GM21447 (cell line): Measurements from ENCODE around the gene ACER3.
"Not testable (repeated sequence)": the region's sequence is repeated elsewhere in the genome, so short reads cannot be mapped to it uniquely, and the experiment has no call there.

ENCODE experiments used
- ATAC-seq: cut with Tn5 transposase; IDR thresholded peaks from one replicate; pipeline ENCODE4 v1.9.1; 2021; ENCODE audit not compliant: unreplicated experiment

Gene ACER3

DNA sequence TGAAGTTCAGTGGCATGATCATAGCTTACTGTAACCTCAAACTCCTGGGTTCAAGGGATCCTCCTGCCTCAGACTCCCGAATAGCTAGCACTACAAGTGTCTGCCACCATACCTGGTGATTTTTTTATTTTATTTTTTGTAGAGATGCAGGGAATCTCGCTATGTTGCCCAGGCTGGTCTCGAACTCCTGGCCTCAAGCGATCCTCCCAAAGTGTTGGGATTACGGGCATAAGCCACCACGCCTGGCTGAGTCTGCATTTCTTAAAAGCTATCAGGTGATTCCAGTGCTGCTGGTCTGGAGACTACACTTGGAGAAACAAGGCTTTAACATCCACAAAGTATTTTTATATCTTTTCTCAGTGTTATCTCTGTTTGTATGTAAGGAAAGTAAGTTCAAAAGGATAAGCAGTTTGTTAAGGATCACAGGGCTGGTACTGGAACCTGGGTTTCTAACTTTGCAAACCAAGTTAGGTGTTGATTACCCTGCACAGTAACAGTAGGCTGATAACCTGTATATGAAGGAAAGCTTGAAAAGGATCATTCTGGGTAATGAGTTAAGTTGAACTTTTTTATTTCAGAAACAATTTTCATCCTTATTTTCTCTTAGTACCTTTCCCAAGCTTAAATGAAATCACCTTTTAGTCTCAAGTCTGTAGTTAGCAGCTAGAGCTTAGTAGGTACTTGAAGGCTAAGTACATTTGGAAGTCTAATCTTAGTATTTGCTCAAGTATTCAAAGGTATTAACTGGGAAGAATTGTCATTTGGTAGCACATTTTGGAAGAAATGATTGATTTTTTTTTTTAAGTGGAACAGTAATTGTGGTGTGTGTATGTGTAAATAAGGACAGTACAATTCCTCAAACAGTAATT, 12.5 kb downstream of the ACER3 start:
- no peak for ATAC-seq

DNA sequence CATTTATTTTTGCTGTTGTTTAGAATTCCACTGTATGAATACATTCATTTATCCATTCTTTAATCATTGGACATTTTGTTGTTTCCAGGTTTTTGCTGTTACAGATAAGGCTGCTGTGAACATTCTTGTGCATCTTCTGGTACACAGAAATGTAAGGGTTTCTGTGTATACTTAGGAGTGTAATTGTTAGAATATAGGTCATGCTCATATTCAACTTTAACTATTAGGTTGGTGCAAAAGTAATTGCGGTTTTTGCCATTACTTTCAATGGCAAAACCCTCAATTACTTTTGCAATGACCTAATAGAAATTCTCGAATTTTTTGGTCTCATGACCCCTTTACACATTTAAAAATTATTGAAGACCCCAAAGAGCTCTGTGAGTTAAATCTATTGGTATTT, 17.3 kb downstream of the ACER3 start:
- no peak for ATAC-seq

DNA sequence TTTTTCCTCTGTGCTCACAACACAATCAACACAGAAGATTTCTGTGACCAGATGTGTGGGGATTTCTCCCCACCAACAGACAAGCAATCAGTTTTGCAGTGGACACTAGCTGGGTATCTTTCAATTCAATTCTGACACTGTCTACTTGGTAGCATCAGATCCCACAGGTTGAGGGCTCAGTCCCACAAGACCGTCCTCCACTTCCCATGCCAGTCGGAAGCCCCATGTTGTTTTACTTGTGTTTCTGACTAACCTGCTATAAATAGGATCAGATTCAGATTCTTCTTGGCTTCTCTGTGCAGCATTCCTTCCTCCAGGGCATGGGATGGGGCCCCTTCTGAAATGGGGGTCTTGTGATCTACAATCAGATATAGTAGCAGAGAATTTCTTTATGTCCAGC, 19.6 kb downstream of the ACER3 start:
- no peak for ATAC-seq

DNA sequence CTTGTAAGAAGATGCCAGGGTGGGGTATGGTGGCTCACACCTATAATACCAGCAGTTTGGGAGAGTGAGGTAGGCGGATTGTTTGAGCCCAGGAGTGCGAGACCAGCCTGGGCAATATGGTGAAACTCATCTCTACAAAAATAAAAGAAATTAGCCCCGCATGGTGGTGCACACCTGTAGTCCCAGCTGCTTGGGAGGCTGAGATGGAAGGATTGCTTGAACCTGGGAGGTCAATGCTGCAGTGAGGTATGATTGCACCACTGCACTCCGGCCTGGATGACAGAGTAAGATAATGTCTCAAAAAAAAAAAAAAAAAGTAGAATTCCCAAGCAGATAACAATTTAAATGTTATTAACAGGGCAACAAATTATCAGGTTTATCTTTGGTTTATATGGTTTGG, 20.2 kb downstream of the ACER3 start:
- ATAC-seq = no peak

DNA sequence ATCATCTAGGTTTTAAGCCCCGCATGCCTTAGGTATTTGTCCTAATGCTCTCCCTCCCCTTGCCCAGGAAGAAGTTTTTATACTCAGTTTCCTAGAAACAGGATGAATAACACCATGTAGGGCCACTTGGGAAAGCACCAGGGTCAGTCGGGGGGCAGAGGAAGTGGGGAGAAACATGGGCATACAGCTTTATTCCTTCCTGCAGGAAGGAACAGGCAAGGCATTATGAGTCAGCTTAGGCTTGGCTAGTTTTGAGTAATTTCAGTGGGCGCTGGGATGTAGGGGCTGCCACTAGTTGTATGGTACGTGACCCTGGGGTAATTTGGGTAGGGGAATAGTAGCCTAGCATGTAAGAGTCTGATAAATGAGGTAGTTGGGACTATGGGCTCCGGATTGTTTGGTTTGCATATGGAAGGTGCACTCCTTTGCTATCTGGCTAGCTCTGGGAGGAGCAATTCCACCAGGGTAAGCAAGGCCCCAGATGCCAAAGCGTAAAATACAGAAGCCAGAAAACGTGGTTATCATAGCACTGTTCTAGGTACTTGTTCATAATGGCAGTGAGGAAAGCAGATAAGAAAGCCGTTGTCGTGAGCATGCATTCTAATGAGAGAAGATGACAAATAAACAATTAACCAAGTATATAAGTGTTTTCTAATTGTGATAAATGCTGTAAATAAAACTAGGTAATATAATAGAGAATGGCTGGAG, 24.8 kb downstream of the ACER3 start:
- no peak for ATAC-seq

DNA sequence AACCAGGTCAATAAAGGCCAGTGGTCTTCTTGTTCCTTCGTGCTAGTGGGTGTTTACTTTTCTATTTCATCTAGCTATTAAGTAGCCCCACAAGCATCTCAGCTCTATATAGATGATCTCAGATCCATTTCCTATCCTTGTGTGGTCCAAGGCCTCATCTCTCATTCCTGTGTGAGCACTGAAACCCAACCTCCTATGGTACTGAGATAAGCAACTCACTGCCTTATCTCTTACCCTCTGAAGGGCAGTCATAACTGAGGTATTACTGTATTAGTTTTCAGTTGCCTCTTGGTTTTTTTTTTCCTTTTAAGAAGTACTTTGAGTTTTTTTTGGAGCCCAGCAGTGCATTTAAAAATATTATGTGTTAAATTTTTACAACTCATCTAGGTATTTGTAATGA, 28.3 kb downstream of the ACER3 start:
- no peak for ATAC-seq

DNA sequence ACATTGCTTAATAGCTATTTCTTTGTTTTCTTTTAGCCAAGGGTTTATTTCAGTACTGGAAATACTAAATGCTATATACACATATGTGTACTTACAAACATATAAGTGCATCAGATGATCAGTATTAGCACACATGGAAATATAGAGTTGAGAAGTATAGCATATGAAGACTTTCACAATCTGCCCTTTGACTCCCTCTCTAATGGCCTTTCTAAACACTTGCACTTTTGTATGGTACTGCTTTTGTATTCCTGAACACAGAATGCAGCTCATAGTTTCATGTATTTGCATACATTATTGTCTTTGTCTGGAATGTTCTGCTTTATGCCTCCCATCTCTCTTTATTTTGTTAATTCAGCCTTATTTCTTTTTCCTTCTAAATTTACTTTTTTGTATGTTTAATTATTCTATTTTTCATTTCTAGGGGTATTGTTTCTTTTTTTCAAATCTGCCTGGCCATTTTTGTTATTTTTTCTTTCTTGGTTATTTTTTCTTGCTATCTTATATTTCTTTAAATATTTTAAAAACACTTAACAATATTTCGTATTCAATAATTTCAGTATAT, 28.8 kb downstream of the ACER3 start:
- no peak for ATAC-seq

DNA sequence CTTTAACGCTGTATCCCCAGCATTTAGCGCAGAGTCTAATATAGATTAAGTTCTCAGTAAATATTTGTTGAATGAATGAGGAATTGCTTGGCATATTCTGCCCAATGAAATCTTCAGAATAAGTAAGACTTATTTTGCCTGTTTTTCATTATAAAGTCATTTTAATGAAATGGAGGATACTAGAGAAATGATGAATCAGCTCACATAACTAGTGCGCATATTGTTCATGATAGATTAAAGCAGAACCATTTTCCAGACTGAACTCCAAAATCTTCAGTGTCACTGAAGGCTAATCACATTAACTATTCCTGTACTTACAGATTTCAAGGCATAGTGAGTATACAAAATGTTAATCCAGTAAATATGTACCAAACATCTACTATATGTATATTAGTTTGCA, 29.6 kb downstream of the ACER3 start:
- ATAC-seq = no peak

DNA sequence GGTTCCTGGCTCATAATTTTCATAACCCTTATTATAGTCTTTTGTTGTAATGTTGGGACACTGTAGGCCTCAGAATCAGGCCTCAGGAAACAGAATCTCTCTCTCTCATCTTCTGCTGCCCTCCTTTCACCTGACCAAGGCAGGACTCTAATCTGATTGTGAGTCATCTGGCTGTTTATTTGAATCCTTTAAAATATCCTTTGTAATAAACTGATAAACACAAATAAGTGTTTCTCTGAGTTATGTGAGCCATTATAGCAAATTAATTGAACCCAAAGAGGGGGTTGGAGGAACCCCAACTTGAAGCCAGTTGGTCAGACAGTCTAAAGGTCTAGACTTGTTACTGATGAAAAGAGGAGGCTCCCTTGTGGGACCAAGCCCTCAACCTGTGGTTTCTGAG, 30.6 kb downstream of the ACER3 start:
- no peak for ATAC-seq

DNA sequence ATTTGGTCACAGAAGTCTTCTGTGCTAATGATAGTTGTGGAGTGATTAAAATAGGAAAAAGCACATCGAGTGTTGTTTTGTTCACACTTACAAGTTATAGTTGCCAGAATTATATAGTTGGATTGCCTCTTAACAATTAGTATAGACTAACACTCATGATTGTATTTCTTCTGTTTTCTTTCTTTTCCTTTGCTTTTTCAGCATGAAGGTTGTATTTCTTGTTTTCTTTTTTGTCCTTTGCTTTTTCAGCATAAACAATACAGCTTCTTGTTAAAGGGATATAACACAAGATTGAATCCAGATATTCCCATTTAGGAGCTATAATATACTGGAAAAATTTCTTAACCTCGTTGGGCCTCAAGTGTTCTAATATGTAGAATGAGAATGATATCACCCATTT, 31.1 kb downstream of the ACER3 start:
- no peak for ATAC-seq

DNA sequence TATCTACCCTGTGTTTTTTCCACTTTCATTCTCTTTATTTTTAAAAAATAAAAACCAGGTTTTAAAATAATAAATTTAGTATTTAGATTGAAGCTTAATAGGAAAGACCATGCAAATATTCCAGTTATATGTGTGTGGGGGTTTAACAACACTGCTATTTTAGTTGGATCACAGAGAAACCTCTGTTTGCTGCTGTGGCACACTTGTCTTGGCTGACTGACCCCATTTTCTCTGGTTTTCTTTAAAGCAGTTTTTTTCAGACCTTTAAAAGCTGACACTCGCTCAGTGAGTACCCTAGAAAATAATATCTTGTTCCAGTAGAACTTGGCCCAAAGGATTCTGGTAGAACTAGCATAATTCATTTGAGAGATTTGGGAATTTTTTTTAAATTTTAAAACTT, 31.6 kb downstream of the ACER3 start:
- no peak for ATAC-seq

DNA sequence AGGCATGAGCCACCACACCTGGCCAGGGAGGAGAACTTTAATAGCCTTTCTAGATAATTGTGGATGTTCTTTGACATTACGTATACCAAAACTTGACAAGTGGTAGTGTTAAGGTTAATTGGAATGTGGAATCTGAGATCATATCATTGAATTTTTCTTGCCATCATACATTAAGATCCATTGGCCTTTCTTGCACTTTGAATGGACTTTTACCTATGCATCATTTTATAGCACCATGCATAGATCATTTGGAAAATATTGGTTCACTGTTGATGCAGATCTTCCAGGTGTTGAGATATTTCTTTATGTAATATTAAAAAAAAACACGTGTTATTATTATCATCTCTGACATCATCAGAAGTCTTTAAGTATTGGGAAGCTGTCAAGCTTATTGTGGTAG, 36.5 kb downstream of the ACER3 start:
- ATAC-seq = no peak

DNA sequence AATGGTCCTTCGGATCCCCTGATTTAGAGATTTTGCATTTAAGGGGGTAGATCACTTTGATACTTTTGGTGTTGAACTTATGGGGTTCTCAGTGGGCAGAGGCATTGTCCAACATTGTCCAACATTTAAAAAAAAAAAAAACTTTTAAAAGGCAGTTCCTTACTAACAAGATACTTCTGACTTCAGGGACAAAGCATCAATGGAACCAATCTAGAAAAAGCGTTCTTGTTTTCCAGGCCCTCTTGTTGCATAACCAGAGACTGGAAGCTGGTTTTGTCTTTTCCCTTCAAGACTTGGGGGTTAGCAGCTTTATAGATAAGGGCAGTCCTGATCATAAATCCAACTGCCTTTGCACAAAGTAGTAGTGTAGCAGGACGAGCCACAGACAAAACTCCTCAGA, 40.4 kb downstream of the ACER3 start:
- no peak for ATAC-seq

DNA sequence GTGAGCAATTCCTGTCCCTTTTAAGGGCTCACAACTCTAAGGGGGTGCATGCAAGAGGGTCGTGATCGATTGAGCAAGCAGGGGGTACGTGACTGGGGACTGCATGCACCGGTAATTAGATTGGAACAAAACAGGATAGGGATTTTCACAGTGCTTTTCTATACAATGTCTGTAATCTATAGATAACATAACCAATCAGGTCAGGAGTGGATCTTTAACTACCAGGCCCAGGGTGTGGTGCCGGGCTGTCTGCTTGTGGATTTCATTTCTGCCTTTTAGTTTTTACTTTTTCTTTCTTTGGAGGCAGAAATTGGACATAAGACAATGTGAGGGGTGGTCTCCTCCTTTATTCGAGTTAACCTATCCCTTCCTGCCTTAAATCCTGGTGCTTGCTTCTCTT, 40.9 kb downstream of the ACER3 start:
- not testable (repeated sequence) for ATAC-seq

DNA sequence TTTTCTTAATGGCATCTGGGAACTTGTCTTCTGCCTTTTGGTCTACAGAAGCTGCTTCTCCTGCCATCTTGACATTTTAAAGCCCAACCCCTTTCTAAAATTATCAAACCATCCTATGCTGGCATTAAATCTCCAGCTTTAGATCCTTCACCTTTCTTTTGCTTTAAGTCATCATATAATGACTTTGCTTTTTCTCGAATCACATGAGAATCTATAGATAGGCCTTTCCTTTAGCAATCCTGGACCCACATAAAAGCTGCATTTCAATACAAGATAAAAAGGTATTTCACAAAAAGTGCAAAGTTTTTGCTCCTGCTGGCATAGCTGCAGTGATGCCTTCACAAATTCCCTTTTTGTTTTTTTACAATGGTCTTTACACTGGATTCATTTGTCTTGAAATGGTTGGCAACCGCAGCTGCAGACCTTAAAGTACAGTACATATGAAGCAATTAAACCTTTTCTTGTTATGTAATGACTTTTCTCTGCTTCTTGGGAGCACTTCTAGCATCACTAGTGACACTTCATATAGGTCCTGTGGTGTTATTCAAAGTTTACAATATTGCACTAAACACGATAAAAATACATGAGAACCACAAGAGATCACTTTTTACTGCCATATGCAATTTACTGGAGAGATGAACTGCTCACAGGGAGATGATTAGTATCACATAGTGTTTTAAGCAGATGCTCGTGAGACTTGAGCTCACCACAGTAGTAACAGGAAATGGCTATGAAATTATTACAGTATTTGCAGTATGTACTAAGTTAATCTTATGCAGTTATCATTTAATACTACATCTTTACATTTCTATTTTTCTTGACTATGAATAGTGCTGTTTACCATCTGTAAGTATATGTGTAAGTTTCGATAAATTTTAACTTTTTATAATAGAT, 41.6 kb downstream of the ACER3 start:
- ATAC-seq = no peak

DNA sequence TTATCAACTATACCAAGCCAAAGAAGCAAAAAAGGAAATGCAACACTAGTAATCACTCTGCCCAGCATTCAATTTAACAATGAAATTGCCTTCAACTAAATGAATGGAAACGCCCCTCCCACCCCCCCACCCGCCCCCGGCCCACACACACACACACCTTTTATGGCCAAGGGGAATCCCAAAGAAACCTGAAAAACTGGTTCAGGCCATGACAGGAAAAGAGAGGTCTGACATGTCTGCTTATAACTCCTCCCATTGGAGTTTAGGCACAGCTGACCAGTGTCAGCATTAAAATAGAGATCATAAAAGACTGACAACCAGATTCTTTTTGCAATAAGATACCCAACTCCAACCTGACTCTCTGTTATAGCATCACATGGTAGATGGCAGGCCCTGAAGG, 42.6 kb downstream of the ACER3 start:
- ATAC-seq = no peak

DNA sequence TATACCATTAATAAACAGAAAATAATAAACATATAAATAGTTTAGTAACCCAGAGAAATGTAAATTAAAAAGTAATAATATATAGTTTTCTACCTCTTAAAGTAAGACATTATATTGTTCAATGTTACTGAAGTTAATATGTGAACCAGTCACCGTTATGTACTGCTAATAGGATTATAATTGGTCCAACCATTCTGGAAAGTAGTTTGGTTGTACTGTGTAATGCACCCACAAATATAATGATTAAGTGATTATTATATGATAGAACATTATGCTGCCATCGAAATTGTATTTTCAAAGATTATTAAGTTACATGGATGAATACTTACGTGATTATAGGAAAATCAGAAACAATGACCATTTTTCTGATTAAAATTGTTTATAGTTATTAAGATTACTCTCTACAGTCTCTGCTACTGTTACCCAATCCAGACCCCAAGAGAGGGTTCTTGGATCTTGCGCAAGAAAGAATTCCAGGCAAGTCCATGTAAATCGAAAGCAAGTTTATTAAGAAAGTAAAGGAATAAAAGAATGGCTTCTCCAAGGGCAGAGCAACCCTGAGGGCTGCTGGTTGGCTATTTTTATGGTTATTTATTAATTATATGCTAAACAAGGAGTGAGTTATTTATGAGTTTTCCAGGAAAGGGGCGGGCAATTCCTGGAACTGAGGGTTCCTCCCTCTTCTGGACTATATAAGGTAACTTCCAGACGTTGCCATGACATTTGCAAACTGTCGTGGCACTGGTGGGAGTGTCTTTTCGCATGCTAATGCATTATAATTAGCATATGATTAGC, 50.1 kb downstream of the ACER3 start:
- ATAC-seq = no peak

DNA sequence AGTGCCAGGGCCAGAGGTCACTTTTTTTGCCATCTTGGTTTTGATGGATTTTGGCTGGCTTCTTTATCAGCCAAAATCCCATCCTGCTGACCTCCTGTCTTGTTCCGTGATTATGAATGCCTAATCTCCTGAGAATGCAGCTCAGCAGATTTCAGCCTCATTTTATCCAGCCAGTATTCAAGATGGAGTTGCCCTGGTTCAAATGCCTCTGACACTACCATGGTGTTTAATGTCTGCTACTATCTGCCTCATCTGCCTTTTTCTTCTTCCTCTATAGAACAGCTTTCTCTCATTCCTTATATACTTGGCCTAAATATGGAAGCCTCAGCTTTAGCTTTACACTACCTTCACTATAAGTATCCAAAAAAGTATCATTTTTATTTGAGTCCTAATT, 50.7 kb downstream of the ACER3 start:
- ATAC-seq = no peak

DNA sequence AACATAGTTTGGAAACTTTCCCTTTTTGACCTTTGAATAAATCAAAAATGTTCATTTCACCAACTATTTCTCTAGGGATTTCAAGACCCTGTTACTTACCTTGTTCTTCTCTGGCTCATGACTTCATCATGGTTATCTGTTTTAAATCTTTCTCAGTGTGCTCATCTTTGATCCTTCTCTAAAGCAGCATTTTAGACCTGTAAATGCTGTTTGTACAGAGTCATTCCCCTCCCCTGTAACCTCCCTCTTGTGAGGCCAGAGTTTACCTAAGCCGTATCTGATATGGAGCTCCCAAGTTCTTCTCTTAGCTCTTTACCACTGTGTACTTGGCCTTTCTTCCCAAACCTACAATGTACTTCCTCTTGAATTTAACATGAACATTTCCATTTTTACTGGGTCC, 56.0 kb downstream of the ACER3 start:
- ATAC-seq = no peak

DNA sequence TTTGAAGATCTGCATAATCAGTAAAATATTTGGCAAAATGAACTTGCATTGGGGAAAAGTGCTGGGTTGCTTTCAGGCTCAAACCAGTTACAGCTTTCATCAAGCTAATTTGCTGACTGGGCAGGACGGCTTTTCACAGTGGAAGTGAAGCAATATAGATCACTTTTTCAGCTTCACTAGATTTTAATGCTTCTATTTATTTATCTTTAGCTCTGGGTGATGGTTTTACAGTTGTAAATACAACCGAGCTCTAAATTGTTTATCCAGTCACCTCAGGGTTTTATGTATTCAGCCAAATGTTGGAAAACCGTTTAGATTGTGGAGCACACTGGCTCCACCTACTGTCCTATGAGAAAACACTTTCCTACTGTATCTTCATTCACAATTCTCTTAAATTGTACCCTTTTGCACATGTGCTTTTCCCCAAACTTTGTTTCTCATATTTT, 58.2 kb downstream of the ACER3 start:
- no peak for ATAC-seq
